HEK293 (cell line): Measurements from ENCODE around the gene IL17REL.

Source experiments
- CTCF ChIA-PET: fragments of 350-600 bp; formaldehyde crosslinking; extraction: SDS; loops from one replicate; lab custom pipeline; 2021; ENCODE audit warnings: antibody characterized with exemption; lab: Yijun Ruan, JAX
- POLR2A ChIA-PET: fragments of 300-600 bp; formaldehyde crosslinking; extraction: SDS; loops from one replicate; lab custom pipeline; 2020; ENCODE audit warnings: antibody characterized with exemption, inconsistent platforms; lab: Yijun Ruan, JAX
- H3K27ac ChIP-seq: fragments of 200-500 bp; sonication (Bioruptor generic); 2 replicates; pipeline ENCODE4 v1.5.1; 2014; ENCODE audit warnings: low read depth, low read length, control low read depth, inconsistent platforms; ENCODE audit errors: extremely low read depth
- H3K36me3 ChIP-seq, 2 experiments: fragments of 200-500 bp in 1 of 2; sonication (Bioruptor generic) in 1 of 2; 1 replicate in 1 of 2; 2 replicates in 1 of 2; pipeline ENCODE4 v1.5.1; 2014 to 2017; ENCODE audit warnings: inconsistent platforms in 2 of 2, low read length in 2 of 2; ENCODE audit not compliant: control insufficient read depth in 2 of 2, insufficient read depth in 1 of 2
- H3K4me1 ChIP-seq: fragments of 200-500 bp; sonication (Bioruptor generic); 2 replicates; pipeline ENCODE4 v1.5.1; 2014; ENCODE audit warnings: mild to moderate bottlenecking, low read length, inconsistent platforms; ENCODE audit not compliant: control insufficient read depth, insufficient read depth
- H3K4me3 ChIP-seq: 2 replicates; pipeline ENCODE4 v1.5.1; 2011; ENCODE audit warnings: low read depth, mild to moderate bottlenecking, control low read depth, low read length, moderate library complexity
- H3K9me3 ChIP-seq: fragments of 200-500 bp; sonication (Bioruptor generic); 2 replicates; pipeline ENCODE4 v1.5.1; 2014; ENCODE audit warnings: low read depth, low read length, inconsistent platforms; ENCODE audit not compliant: control insufficient read depth, insufficient read depth
- EGR2 ChIP-seq: fragments of 450-650 bp; formaldehyde crosslinking; IDR thresholded peaks from 2 replicates; pipeline ENCODE4 v1.5.1; 2016; ENCODE audit warnings: low read depth, missing biosample characterization, missing genetic modification characterization
- FEZF1 ChIP-seq: fragments of 450-650 bp; formaldehyde crosslinking; IDR thresholded peaks from 2 replicates; pipeline ENCODE4 v1.5.1; 2016; ENCODE audit warnings: missing biosample characterization, missing genetic modification characterization
- KLF10 ChIP-seq: fragments of 450-650 bp; IDR thresholded peaks from 2 replicates; pipeline ENCODE4 v1.5.1; 2018; ENCODE audit warnings: missing biosample characterization, mild to moderate bottlenecking, missing genetic modification characterization
- KLF17 ChIP-seq: fragments of 450-650 bp; formaldehyde crosslinking; IDR thresholded peaks from 2 replicates; pipeline ENCODE4 v1.5.1; 2016; ENCODE audit warnings: missing biosample characterization, missing genetic modification characterization
- KLF8 ChIP-seq: fragments of 450-650 bp; formaldehyde crosslinking; IDR thresholded peaks from 2 replicates; pipeline ENCODE4 v1.5.1; 2016; ENCODE audit warnings: missing biosample characterization, missing genetic modification characterization
- PRDM10 ChIP-seq: fragments of 450-650 bp; formaldehyde crosslinking; IDR thresholded peaks from 2 replicates; pipeline ENCODE4 v1.5.1; 2016; ENCODE audit warnings: missing biosample characterization, missing genetic modification characterization
- SP2 ChIP-seq: fragments of 450-650 bp; formaldehyde crosslinking; IDR thresholded peaks from 2 replicates; pipeline ENCODE4 v1.5.1; 2016; ENCODE audit warnings: missing biosample characterization, missing genetic modification characterization
- SP7 ChIP-seq: fragments of 450-650 bp; formaldehyde crosslinking; IDR thresholded peaks from 2 replicates; pipeline ENCODE4 v1.5.1; 2016; ENCODE audit warnings: missing biosample characterization, missing genetic modification characterization
- ZBTB11 ChIP-seq: fragments of 450-650 bp; formaldehyde crosslinking; conservative IDR thresholded peaks from 2 replicates; pipeline ENCODE4 v1.5.1; 2016; ENCODE audit warnings: low read depth, missing biosample characterization, missing genetic modification characterization
- ZBTB48 ChIP-seq: fragments of 450-650 bp; formaldehyde crosslinking; IDR thresholded peaks from 2 replicates; pipeline ENCODE4 v1.5.1; 2016; ENCODE audit warnings: missing biosample characterization, missing genetic modification characterization
- ZFHX2 ChIP-seq: fragments of 450-650 bp; formaldehyde crosslinking; conservative IDR thresholded peaks from 2 replicates; pipeline ENCODE4 v1.5.1; 2016; ENCODE audit warnings: missing biosample characterization, missing genetic modification characterization
- ZFP69B ChIP-seq: fragments of 450-650 bp; formaldehyde crosslinking; IDR thresholded peaks from 2 replicates; pipeline ENCODE4 v1.5.1; 2016; ENCODE audit warnings: missing biosample characterization, missing genetic modification characterization
- ZIC2 ChIP-seq: fragments of 450-650 bp; formaldehyde crosslinking; IDR thresholded peaks from 2 replicates; pipeline ENCODE4 v1.5.1; 2016; ENCODE audit warnings: missing biosample characterization, missing genetic modification characterization
- ZNF112 ChIP-seq: fragments of 450-650 bp; formaldehyde crosslinking; IDR thresholded peaks from 2 replicates; pipeline ENCODE4 v1.5.0; 2017; ENCODE audit warnings: missing biosample characterization, missing genetic modification characterization
- ZNF140 ChIP-seq: fragments of 450-650 bp; formaldehyde crosslinking; IDR thresholded peaks from 2 replicates; pipeline ENCODE4 v1.5.1; 2016; ENCODE audit warnings: missing biosample characterization, missing genetic modification characterization
- ZNF155 ChIP-seq: fragments of 450-650 bp; formaldehyde crosslinking; IDR thresholded peaks from 2 replicates; pipeline ENCODE4 v1.5.1; 2016; ENCODE audit warnings: missing biosample characterization, missing genetic modification characterization
- ZNF16 ChIP-seq: fragments of 450-650 bp; formaldehyde crosslinking; IDR thresholded peaks from 2 replicates; pipeline ENCODE4 v1.5.1; 2016; ENCODE audit warnings: low read depth, missing biosample characterization, missing genetic modification characterization
- ZNF2 ChIP-seq: fragments of 450-650 bp; formaldehyde crosslinking; IDR thresholded peaks from 2 replicates; pipeline ENCODE4 v1.5.1; 2016; ENCODE audit warnings: missing biosample characterization, missing genetic modification characterization
- ZNF211 ChIP-seq: fragments of 450-650 bp; formaldehyde crosslinking; IDR thresholded peaks from 2 replicates; pipeline ENCODE4 v1.5.1; 2016; ENCODE audit warnings: low read depth, missing biosample characterization, missing genetic modification characterization
- ZNF23 ChIP-seq: fragments of 450-650 bp; formaldehyde crosslinking; IDR thresholded peaks from 2 replicates; pipeline ENCODE4 v1.5.1; 2016; ENCODE audit warnings: missing biosample characterization, missing genetic modification characterization, borderline replicate concordance
- ZNF26 ChIP-seq: fragments of 450-650 bp; formaldehyde crosslinking; IDR thresholded peaks from 2 replicates; pipeline ENCODE4 v1.5.1; 2016; ENCODE audit warnings: missing biosample characterization, missing genetic modification characterization
- ZNF324 ChIP-seq: fragments of 450-650 bp; formaldehyde crosslinking; IDR thresholded peaks from 2 replicates; pipeline ENCODE4 v1.5.1; 2016; ENCODE audit warnings: missing biosample characterization, missing genetic modification characterization
- ZNF510 ChIP-seq: fragments of 450-650 bp; formaldehyde crosslinking; IDR thresholded peaks from 2 replicates; pipeline ENCODE4 v1.5.1; 2018; ENCODE audit warnings: mild to moderate bottlenecking, missing genetic modification characterization, missing biosample characterization; ENCODE audit not compliant: insufficient replicate concordance
- ZNF514 ChIP-seq: fragments of 450-650 bp; formaldehyde crosslinking; IDR thresholded peaks from 2 replicates; pipeline ENCODE4 v1.5.1; 2016; ENCODE audit warnings: missing biosample characterization, missing genetic modification characterization
- ZNF521 ChIP-seq: fragments of 450-650 bp; formaldehyde crosslinking; IDR thresholded peaks from 2 replicates; pipeline ENCODE4 v1.5.1; 2017; ENCODE audit warnings: missing biosample characterization, mild to moderate bottlenecking, missing genetic modification characterization
- ZNF624 ChIP-seq: fragments of 450-650 bp; formaldehyde crosslinking; IDR thresholded peaks from 2 replicates; pipeline ENCODE4 v1.5.1; 2017; ENCODE audit warnings: missing biosample characterization, missing genetic modification characterization
- ZSCAN16 ChIP-seq: fragments of 450-650 bp; formaldehyde crosslinking; IDR thresholded peaks from 2 replicates; pipeline ENCODE4 v1.5.1; 2016; ENCODE audit warnings: missing biosample characterization, missing genetic modification characterization

IL17REL gene

GRCh38 chr22:49977578-49977977, 35.0 kb downstream of the IL17REL start:
- no peak overlapping the region for H3K27ac ChIP-seq
- CTCF ChIA-PET = interaction anchor here (0.7 to 1.0 kb wide), 2 partner anchors 16 to 53 kb away, joined by 3 to 7 read pairs; no protein-coding TSS in a partner anchor
- H3K9me3 ChIP-seq = no peaks in the 10 kb centered on the region; the same call in 1 of the 2 replicates
- POLR2A ChIA-PET = no interaction called here
- no peak overlapping the region for H3K4me3 ChIP-seq
- H3K36me3 ChIP-seq = no peaks in the 10 kb centered on the region
- no peaks in the 10 kb centered on the region for H3K4me1 ChIP-seq
- TF ChIP-seq ZNF16 (tag by site-specific recombination) = no peak
- no peak for TF ChIP-seq ZBTB48 (tag by site-specific recombination)
- no peak for TF ChIP-seq ZNF26 (tag by site-specific recombination)
- no peak for TF ChIP-seq ZIC2 (tag by site-specific recombination)
- TF ChIP-seq ZNF140 (tag by site-specific recombination) = no peak
- no peak for TF ChIP-seq ZNF510 (tag by site-specific recombination)
- TF ChIP-seq ZNF324 = no peak
- TF ChIP-seq KLF8 (tag by site-specific recombination) = no peak
- no peak for TF ChIP-seq ZNF23
- no peak for TF ChIP-seq ZNF112 (tag by site-specific recombination)
- no peak for TF ChIP-seq ZFHX2 (tag by site-specific recombination)
- TF ChIP-seq ZBTB11 = no peak
- TF ChIP-seq ZFP69B (tag by site-specific recombination) = no peak
- TF ChIP-seq KLF10 (tag by site-specific recombination) = no peak
- TF ChIP-seq ZNF521 (tag by site-specific recombination) = no peak
- TF ChIP-seq ZNF211 (tag by site-specific recombination) = no peak
- no peak for TF ChIP-seq ZSCAN16 (tag by site-specific recombination)
- no peak for TF ChIP-seq ZNF514 (tag by site-specific recombination)

GRCh38 chr22:49976439-49977175, 36.0 kb downstream of the IL17REL start:
- CTCF ChIA-PET = interaction anchor here (0.7 to 1.0 kb wide), 4 partner anchors 25 to 153 kb away, joined by 3 to 7 read pairs (median 4); no protein-coding TSS in a partner anchor
- POLR2A ChIA-PET = no interaction called here
- no peak overlapping the region for H3K4me3 ChIP-seq
- H3K27ac ChIP-seq = no peak overlapping the region
- no peaks in the 10 kb centered on the region; the same call in 1 of the 2 replicates for H3K9me3 ChIP-seq
- H3K36me3 ChIP-seq = no peaks in the 10 kb centered on the region
- H3K4me1 ChIP-seq = no peaks in the 10 kb centered on the region; the same call in 1 of the 2 replicates
- TF ChIP-seq SP7 (tag by site-specific recombination) (peak; percentile 31; the same call in 1 of the 2 replicates), PRDM10 (peak; percentile 97), EGR2 (tag by site-specific recombination) (peak; percentile 84), SP2 (tag by site-specific recombination) (peak; percentile 11; the same call in 1 of the 2 replicates), FEZF1 (tag by site-specific recombination) (peak; percentile 61; the same call in 1 of the 2 replicates), ZNF624 (tag by site-specific recombination) (no peak), ZFHX2 (tag by site-specific recombination) (peak; percentile 92), ZNF2 (no peak), ZNF155 (tag by site-specific recombination) (no peak), KLF17 (tag by site-specific recombination) (no peak)
